Calu3 (cell line): ENCODE data around the gene THSD7B. TPM values are rescaled to one million over a fixed set of nuclear protein-coding genes. Genes with fewer than 3 reads are reported as not detected.

Source experiments
- BruUV-seq: library from RNA; stranded (reverse); fragments of 400-500 nt; replicated peaks from 2 replicates; lab custom pipeline; 2021; lab: Mats Ljungman, UMichigan
- CTCF ChIA-PET: fragments of 300-600 bp; sonication (Branson Sonifier 250); formaldehyde crosslinking; loops from one replicate; lab custom pipeline; 2022; ENCODE audit warnings: antibody characterized with exemption; lab: Charles Lee
- DNase-seq: peaks from one replicate; pipeline ENCODE4 v3.0.0; 2022
- H3K27ac Mint-ChIP-seq: one replicate; pipeline ENCODE4 v1.8.0; 2022; ENCODE audit warnings: mixed read lengths; ENCODE audit not compliant: unreplicated experiment
- H3K27me3 Mint-ChIP-seq: one replicate; pipeline ENCODE4 v1.8.0; 2022; ENCODE audit warnings: mixed read lengths; ENCODE audit not compliant: unreplicated experiment
- H3K36me3 Mint-ChIP-seq: one replicate; pipeline ENCODE4 v1.8.0; 2022; ENCODE audit warnings: mild to moderate bottlenecking, moderate library complexity, mixed read lengths; ENCODE audit not compliant: insufficient read depth, unreplicated experiment
- H3K4me1 Mint-ChIP-seq: one replicate; pipeline ENCODE4 v1.8.0; 2022; ENCODE audit warnings: mild to moderate bottlenecking, low read depth, mixed read lengths; ENCODE audit not compliant: unreplicated experiment
- H3K4me3 Mint-ChIP-seq: one replicate; pipeline ENCODE4 v1.8.0; 2022; ENCODE audit warnings: mild to moderate bottlenecking, low read depth, moderate library complexity, mixed read lengths; ENCODE audit not compliant: unreplicated experiment
- H3K9me3 Mint-ChIP-seq: one replicate; pipeline ENCODE4 v1.8.0; 2022; ENCODE audit warnings: low read depth, mixed read lengths; ENCODE audit not compliant: unreplicated experiment
- CTCF ChIP-seq: fragments of 200-600 bp; IDR thresholded peaks from one replicate; pipeline ENCODE4 v1.8.0; 2022; ENCODE audit warnings: antibody characterized with exemption; ENCODE audit not compliant: unreplicated experiment
- intact Hi-C: fragments of 100-400 bp; cut with micrococcal nuclease; formaldehyde crosslinking; loops from one replicate; pipeline ENCODE4 v1.10.0; 2022; ENCODE audit not compliant: unreplicated experiment
- total RNA-seq: library from RNA; stranded (reverse); gene quantifications from 2 replicates; pipeline ENCODE4 v1.2.3, GENCODE V29; 2022

Gene THSD7B
- total RNA-seq, 1 experiment from 2014 or later, result not detected

DNA sequence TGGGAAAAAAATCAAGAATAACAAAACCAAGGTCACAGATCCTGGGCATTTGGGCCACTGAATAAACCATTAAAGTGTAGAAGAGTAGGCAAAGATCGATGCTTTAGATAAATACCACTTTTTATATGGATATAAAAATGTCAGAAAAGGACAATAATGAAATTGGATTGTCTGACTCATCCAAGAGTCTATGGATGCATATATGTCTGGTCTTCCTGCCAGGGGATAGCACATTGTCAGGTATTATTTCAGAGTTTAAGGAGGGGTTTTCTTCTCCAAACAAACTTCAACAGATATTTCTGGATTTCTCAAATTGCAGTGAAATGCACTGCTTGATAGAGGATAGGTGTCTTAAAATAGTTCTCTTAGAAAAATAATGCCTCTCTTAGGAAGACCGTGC, 466.7 kb downstream of the THSD7B start:
- Mint-ChIP-seq H3K4me3 (no peak overlapping the region), H3K4me1 (peaks cover 11% of the 10 kb centered on the region), H3K27ac (no peak overlapping the region), H3K27me3 (no peaks in the 10 kb centered on the region), H3K9me3 (no peaks in the 10 kb centered on the region), H3K36me3 (no peaks in the 10 kb centered on the region)
- no peak for TF ChIP-seq CTCF
- no TSS peak for BruUV-seq
- CTCF ChIA-PET, result no interaction called here
- no peak for DNase-seq
- intact Hi-C loops, result no loop called here

GRCh38 chr2:137233091-137233490, 467.7 kb downstream of the THSD7B start:
- intact Hi-C loops, result no loop called here

GRCh38 chr2:137237055-137237454, 471.7 kb downstream of the THSD7B start:
- DNase-seq, result no peak
- Mint-ChIP-seq H3K36me3 (no peaks in the 10 kb centered on the region), H3K27ac (no peak overlapping the region), H3K9me3 (peaks cover 4% of the 10 kb centered on the region), H3K4me3 (no peak overlapping the region), H3K27me3 (no peaks in the 10 kb centered on the region), H3K4me1 (no peaks in the 10 kb centered on the region)
- TF ChIP-seq CTCF, result no peak
- intact Hi-C loops, result no loop called here
- CTCF ChIA-PET, result no interaction called here
- no TSS peak for BruUV-seq

More at GRCh38 chr2:137233091-137233490, 467.7 kb downstream of the THSD7B start:
- TF ChIP-seq CTCF, result no peak
- no peaks in the 10 kb centered on the region for H3K27me3 Mint-ChIP-seq
- no peak overlapping the region for H3K27ac Mint-ChIP-seq
- BruUV-seq, result no TSS peak
- peaks cover 10% of the 10 kb centered on the region for H3K4me1 Mint-ChIP-seq
- no peaks in the 10 kb centered on the region for H3K36me3 Mint-ChIP-seq
- no peak overlapping the region for H3K4me3 Mint-ChIP-seq
- no peaks in the 10 kb centered on the region for H3K9me3 Mint-ChIP-seq
- DNase-seq, result no peak
- CTCF ChIA-PET, result no interaction called here

DNA sequence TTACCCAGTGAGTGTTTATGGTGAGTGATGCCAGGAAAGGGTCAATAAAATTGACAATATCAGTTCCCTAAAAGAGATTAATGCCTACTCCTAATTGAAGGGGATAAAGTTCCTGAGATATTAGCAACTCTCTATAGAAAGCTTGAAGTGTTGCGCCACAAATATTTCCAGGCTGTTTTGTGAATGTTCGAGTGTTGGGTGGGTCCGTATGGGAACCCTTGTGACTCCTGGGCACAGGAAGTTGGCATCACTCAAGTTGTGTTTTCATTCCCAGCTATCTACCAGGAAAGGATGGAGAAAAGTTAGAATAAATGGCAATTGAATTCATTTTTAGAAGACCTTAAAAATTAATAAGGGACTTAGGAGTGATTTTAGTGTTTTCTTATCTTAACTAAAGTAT, 472.7 kb downstream of the THSD7B start:
- no peak for DNase-seq
- TF ChIP-seq CTCF, result no peak
- intact Hi-C loops, result no loop called here
- Mint-ChIP-seq H3K4me1 (no peaks in the 10 kb centered on the region), H3K27ac (no peak overlapping the region), H3K4me3 (no peak overlapping the region), H3K27me3 (no peaks in the 10 kb centered on the region), H3K9me3 (peaks cover 4% of the 10 kb centered on the region), H3K36me3 (no peaks in the 10 kb centered on the region)
- CTCF ChIA-PET, result no interaction called here
- BruUV-seq, result no TSS peak
